Measurements from ENCODE around the gene ZNF319. TPM values are rescaled to one million over a fixed set of nuclear protein-coding genes. Genes with fewer than 3 reads are reported as not detected.

The ZNF319 gene
- total RNA-seq, 1 donor from 2014 or later: 11.5 TPM

- no peak overlapping the region for H3K9ac ChIP-seq (ENCODE audit: low read length)
- no peaks in the 10 kb centered on the region for H4K20me1 ChIP-seq (ENCODE audit: insufficient read depth, low read length)
- H3K4me1 ChIP-seq (ENCODE audit: insufficient read depth, low read length): no peaks in the 10 kb centered on the region
- H2AFZ ChIP-seq (ENCODE audit: low read depth, low read length): no peak overlapping the region
- no peaks in the 10 kb centered on the region for H3K9me3 ChIP-seq (ENCODE audit: insufficient read depth, low read depth, low read length)
- H3K4me3 Mint-ChIP-seq (ENCODE audit: unreplicated experiment): no peak overlapping the region
- TF ChIP-seq CTCF (IDR thresholded peaks at IDR 0.05; ENCODE audit: insufficient read depth, low read depth, low read length) (no peak), EZH2 (IDR thresholded peaks at IDR 0.05; ENCODE audit: insufficient read depth, low read length) (no peak)
- H3K27ac Mint-ChIP-seq (ENCODE audit: unreplicated experiment): no peak overlapping the region
- H3K27me3 Mint-ChIP-seq (ENCODE audit: low read depth, unreplicated experiment): peaks cover 2% of the 10 kb centered on the region
- H3K36me3 ChIP-seq (ENCODE audit: insufficient read depth, low read length): no peaks in the 10 kb centered on the region
- H3K36me3 Mint-ChIP-seq (ENCODE audit: low read depth, unreplicated experiment): peaks cover 7% of the 10 kb centered on the region
- H3K27ac ChIP-seq (ENCODE audit: low read depth, low read length): no peak overlapping the region
- no peaks in the 10 kb centered on the region for H3K9me3 Mint-ChIP-seq (ENCODE audit: unreplicated experiment)
- H3K4me2 ChIP-seq (ENCODE audit: low read length): no peak overlapping the region
- H3K27me3 ChIP-seq (ENCODE audit: insufficient read depth, low read length): no peaks in the 10 kb centered on the region
- no peaks in the 10 kb centered on the region for H3K4me1 Mint-ChIP-seq (ENCODE audit: low read depth, unreplicated experiment)
- no peak overlapping the region for H3K4me3 ChIP-seq (ENCODE audit: insufficient read depth, low read depth, low read length)
- H3K79me2 ChIP-seq (ENCODE audit: insufficient read depth, low read length): no peaks in the 10 kb centered on the region
- FAIRE-seq (no peak), DNase-seq (ENCODE audit: low read depth) (no peak)
Observed at GRCh38 chr16:58035356-58036170, 35.1 kb upstream of the ZNF319 start.

- Mint-ChIP-seq H3K27me3 (ENCODE audit: low read depth, unreplicated experiment) (peaks cover 2% of the 10 kb centered on the region), H3K4me3 (ENCODE audit: unreplicated experiment) (no peak overlapping the region), H3K36me3 (ENCODE audit: low read depth, unreplicated experiment) (peaks cover 7% of the 10 kb centered on the region), H3K9me3 (ENCODE audit: unreplicated experiment) (no peaks in the 10 kb centered on the region), H3K4me1 (ENCODE audit: low read depth, unreplicated experiment) (no peaks in the 10 kb centered on the region), H3K27ac (ENCODE audit: unreplicated experiment) (no peak overlapping the region)
- TF ChIP-seq CTCF (IDR thresholded peaks at IDR 0.05; ENCODE audit: insufficient read depth, low read depth, low read length) (no peak), EZH2 (IDR thresholded peaks at IDR 0.05; ENCODE audit: insufficient read depth, low read length) (no peak)
- Histone ChIP-seq H3K4me2 (ENCODE audit: low read length) (no peak overlapping the region), H3K9ac (ENCODE audit: low read length) (no peak overlapping the region), H4K20me1 (ENCODE audit: insufficient read depth, low read length) (no peaks in the 10 kb centered on the region), H3K4me1 (ENCODE audit: insufficient read depth, low read length) (no peaks in the 10 kb centered on the region), H3K4me3 (ENCODE audit: insufficient read depth, low read depth, low read length) (no peak overlapping the region), H3K79me2 (ENCODE audit: insufficient read depth, low read length) (no peaks in the 10 kb centered on the region), H3K27ac (ENCODE audit: low read depth, low read length) (no peak overlapping the region), H3K27me3 (ENCODE audit: insufficient read depth, low read length) (no peaks in the 10 kb centered on the region), H3K9me3 (ENCODE audit: insufficient read depth, low read depth, low read length) (no peaks in the 10 kb centered on the region), H2AFZ (ENCODE audit: low read depth, low read length) (no peak overlapping the region), H3K36me3 (ENCODE audit: insufficient read depth, low read length) (no peaks in the 10 kb centered on the region)
- DNase-seq (ENCODE audit: low read depth) (no peak), FAIRE-seq (no peak)
Observed at GRCh38 chr16:58034774-58035173, 34.3 kb upstream of the ZNF319 start.

GRCh38 chr16:58034128-58034685 is 33.7 kb upstream of the ZNF319 start:
- no peak overlapping the region for H2AFZ ChIP-seq (ENCODE audit: low read depth, low read length)
- no peaks in the 10 kb centered on the region for H3K27me3 ChIP-seq (ENCODE audit: insufficient read depth, low read length)
- DNase-seq (ENCODE audit: low read depth) (no peak), FAIRE-seq (no peak)
- no peak overlapping the region for H3K4me3 ChIP-seq (ENCODE audit: insufficient read depth, low read depth, low read length)
- no peaks in the 10 kb centered on the region for H3K79me2 ChIP-seq (ENCODE audit: insufficient read depth, low read length)
- H4K20me1 ChIP-seq (ENCODE audit: insufficient read depth, low read length): no peaks in the 10 kb centered on the region
- H3K9ac ChIP-seq (ENCODE audit: low read length): no peak overlapping the region
- TF ChIP-seq CTCF (IDR thresholded peaks at IDR 0.05; ENCODE audit: insufficient read depth, low read depth, low read length) (no peak), EZH2 (IDR thresholded peaks at IDR 0.05; ENCODE audit: insufficient read depth, low read length) (no peak)
- no peaks in the 10 kb centered on the region for H3K4me1 ChIP-seq (ENCODE audit: insufficient read depth, low read length)
- H3K27ac ChIP-seq (ENCODE audit: low read depth, low read length): no peak overlapping the region
- no peaks in the 10 kb centered on the region for H3K9me3 ChIP-seq (ENCODE audit: insufficient read depth, low read depth, low read length)
- Mint-ChIP-seq H3K9me3 (ENCODE audit: unreplicated experiment) (no peaks in the 10 kb centered on the region), H3K4me1 (ENCODE audit: low read depth, unreplicated experiment) (no peaks in the 10 kb centered on the region), H3K27me3 (ENCODE audit: low read depth, unreplicated experiment) (peaks cover 2% of the 10 kb centered on the region), H3K4me3 (ENCODE audit: unreplicated experiment) (no peak overlapping the region), H3K27ac (ENCODE audit: unreplicated experiment) (no peak overlapping the region), H3K36me3 (ENCODE audit: low read depth, unreplicated experiment) (peaks cover 4% of the 10 kb centered on the region)
- no peaks in the 10 kb centered on the region for H3K36me3 ChIP-seq (ENCODE audit: insufficient read depth, low read length)
- H3K4me2 ChIP-seq (ENCODE audit: low read length): no peak overlapping the region

All from astrocyte (in vitro differentiated cells and primary cell).